ENCODE measurements around the gene PDE3B. TPM values are rescaled to one million over a fixed set of nuclear protein-coding genes. Genes with fewer than 3 reads are reported as not detected.
"Not testable (repeated sequence)": the region's sequence is repeated elsewhere in the genome, so short reads cannot be mapped to it uniquely, and the experiment has no call there.

Gene PDE3B
- 22.0 and 25.2 TPM in 2 replicates for total RNA-seq (2014; rRNA removed; shearing (Covaris generic))
- polyA plus RNA-seq (2014; cell fraction: nucleus; rRNA removed), result 12.8 and 26.5 TPM in 2 replicates

GRCh38 chr11:14643697-14644225, at the start of gene PDE3B:
Gene PDE3B, plus strand, starts transcription at chr11:14643804. Its CDS starts 272 bp downstream, at chr11:14644076.
- peak; percentile 76 for DNase-seq (ENCODE audit: extremely low read depth, low read depth)

- not testable (repeated sequence) for DNase-seq (ENCODE audit: extremely low read depth, low read depth)
Observed at GRCh38 chr11:14595261-14595660, 48.3 kb upstream of the PDE3B start.

GRCh38 chr11:14607713-14608112, 35.9 kb upstream of the PDE3B start:
- no peak for DNase-seq (ENCODE audit: extremely low read depth, low read depth)

- DNase-seq (ENCODE audit: extremely low read depth, low read depth), result no peak
Observed at GRCh38 chr11:14609902-14610301, 33.7 kb upstream of the PDE3B start.

- no peak for DNase-seq (ENCODE audit: extremely low read depth, low read depth)
Observed at GRCh38 chr11:14611939-14612338, 31.7 kb upstream of the PDE3B start.

- no peak for DNase-seq (ENCODE audit: extremely low read depth, low read depth)
Observed at GRCh38 chr11:14612694-14613093, 30.9 kb upstream of the PDE3B start.

- DNase-seq (ENCODE audit: extremely low read depth, low read depth), result no peak
Observed at GRCh38 chr11:14614091-14614622, 29.4 kb upstream of the PDE3B start.

GRCh38 chr11:14617241-14618027, 26.2 kb upstream of the PDE3B start:
- DNase-seq (ENCODE audit: extremely low read depth, low read depth), result no peak

- no peak for DNase-seq (ENCODE audit: extremely low read depth, low read depth)
Observed at GRCh38 chr11:14618060-14618459, 25.5 kb upstream of the PDE3B start.

- no peak for DNase-seq (ENCODE audit: extremely low read depth, low read depth)
Observed at GRCh38 chr11:14619603-14620531, 23.7 kb upstream of the PDE3B start.

GRCh38 chr11:14622223-14622954, 21.2 kb upstream of the PDE3B start:
- DNase-seq (ENCODE audit: extremely low read depth, low read depth), result no peak

- no peak for DNase-seq (ENCODE audit: extremely low read depth, low read depth)
Observed at GRCh38 chr11:14623036-14623435, 20.6 kb upstream of the PDE3B start.

GRCh38 chr11:14625586-14626205, 17.9 kb upstream of the PDE3B start:
- DNase-seq (ENCODE audit: extremely low read depth, low read depth), result no peak

- DNase-seq (ENCODE audit: extremely low read depth, low read depth), result no peak
Observed at GRCh38 chr11:14626650-14627049, 17.0 kb upstream of the PDE3B start.

- not testable (repeated sequence) for DNase-seq (ENCODE audit: extremely low read depth, low read depth)
Observed at GRCh38 chr11:14633506-14634224, 9.9 kb upstream of the PDE3B start.

GRCh38 chr11:14634813-14635212, 8.8 kb upstream of the PDE3B start:
- no peak for DNase-seq (ENCODE audit: extremely low read depth, low read depth)

- DNase-seq (ENCODE audit: extremely low read depth, low read depth), result no peak
Observed at GRCh38 chr11:14635546-14635945, 8.1 kb upstream of the PDE3B start.

- no peak for DNase-seq (ENCODE audit: extremely low read depth, low read depth)
Observed at GRCh38 chr11:14636119-14636518, 7.5 kb upstream of the PDE3B start.

- DNase-seq (ENCODE audit: extremely low read depth, low read depth), result no peak
Observed at GRCh38 chr11:14637868-14638409, 5.7 kb upstream of the PDE3B start.

Data from NCI-H460 (cell line).